ENCODE results near the gene AP2S1.

DNA sequence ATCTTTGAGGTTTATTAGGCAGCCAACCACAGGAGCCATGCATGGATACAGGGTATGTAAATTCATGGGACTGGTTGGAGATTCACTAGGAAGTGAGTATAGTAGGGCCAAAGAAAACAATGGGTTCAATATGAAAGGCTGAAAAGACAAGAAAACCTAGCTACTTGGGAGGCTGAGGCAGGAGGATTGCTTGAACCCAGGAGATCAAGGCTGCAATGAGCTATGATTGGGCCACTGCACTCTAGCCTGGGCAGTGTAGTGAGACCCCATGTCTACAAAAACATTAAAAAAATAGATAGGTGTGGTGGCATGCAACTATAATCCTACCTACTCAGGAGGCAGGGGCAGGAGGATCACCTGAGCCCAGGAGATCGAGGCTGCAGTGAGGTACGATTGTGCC, 51.9 kb downstream of the AP2S1 start:
- TF ChIP-seq, protein P1, sequence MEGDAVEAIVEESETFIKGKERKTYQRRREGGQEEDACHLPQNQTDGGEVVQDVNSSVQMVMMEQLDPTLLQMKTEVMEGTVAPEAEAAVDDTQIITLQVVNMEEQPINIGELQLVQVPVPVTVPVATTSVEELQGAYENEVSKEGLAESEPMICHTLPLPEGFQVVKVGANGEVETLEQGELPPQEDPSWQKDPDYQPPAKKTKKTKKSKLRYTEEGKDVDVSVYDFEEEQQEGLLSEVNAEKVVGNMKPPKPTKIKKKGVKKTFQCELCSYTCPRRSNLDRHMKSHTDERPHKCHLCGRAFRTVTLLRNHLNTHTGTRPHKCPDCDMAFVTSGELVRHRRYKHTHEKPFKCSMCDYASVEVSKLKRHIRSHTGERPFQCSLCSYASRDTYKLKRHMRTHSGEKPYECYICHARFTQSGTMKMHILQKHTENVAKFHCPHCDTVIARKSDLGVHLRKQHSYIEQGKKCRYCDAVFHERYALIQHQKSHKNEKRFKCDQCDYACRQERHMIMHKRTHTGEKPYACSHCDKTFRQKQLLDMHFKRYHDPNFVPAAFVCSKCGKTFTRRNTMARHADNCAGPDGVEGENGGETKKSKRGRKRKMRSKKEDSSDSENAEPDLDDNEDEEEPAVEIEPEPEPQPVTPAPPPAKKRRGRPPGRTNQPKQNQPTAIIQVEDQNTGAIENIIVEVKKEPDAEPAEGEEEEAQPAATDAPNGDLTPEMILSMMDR (IDR thresholded peaks at IDR 0.05; ENCODE audit: low read depth, low read length) = no peak
- TF ChIP-seq, protein P2, sequence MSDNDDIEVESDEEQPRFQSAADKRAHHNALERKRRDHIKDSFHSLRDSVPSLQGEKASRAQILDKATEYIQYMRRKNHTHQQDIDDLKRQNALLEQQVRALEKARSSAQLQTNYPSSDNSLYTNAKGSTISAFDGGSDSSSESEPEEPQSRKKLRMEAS (IDR thresholded peaks at IDR 0.05; ENCODE audit: low read depth, low read length) = no peak
- TF ChIP-seq POLR2A (IDR thresholded peaks at IDR 0.05; ENCODE audit: extremely low read depth, insufficient read length) (no peak), MYC (IDR thresholded peaks at IDR 0.05; ENCODE audit: low read depth, low read length) (no peak)

Measured in NB4 (cell line).